ENCODE data around the gene NAALADL1. TPM values are rescaled to one million over a fixed set of nuclear protein-coding genes. Genes with fewer than 3 reads are reported as not detected.

The NAALADL1 gene
- total RNA-seq, 1 experiment from 2014 or later: not detected

GRCh38 chr11:65083834-65084597 is 25.7 kb upstream of the NAALADL1 start, which contains the start of the genes CDCA5 and ZFPL1:
Gene CDCA5 (minus strand): TSS chr11:65084040. CDS start chr11:65083978, 62 bp downstream.
Gene ZFPL1 (plus strand): TSS chr11:65084222. CDS start chr11:65084699, 477 bp downstream.
- H3K9me3 ChIP-seq (ENCODE audit: low read depth, low read length, poor library complexity, severe bottlenecking): no peaks in the 10 kb centered on the region
- peak; percentile 99 for DNase-seq (ENCODE audit: low spot score)
- intact Hi-C loops (cut with micrococcal nuclease; ENCODE audit: unreplicated experiment): no loop called here
- no peaks in the 10 kb centered on the region for H3K27me3 ChIP-seq (replicated peaks; ENCODE audit: insufficient read depth, low read depth, low read length, poor library complexity)
- H3K27ac ChIP-seq (ENCODE audit: low read depth, low read length, poor library complexity, severe bottlenecking): peak within 1 kb of the TSS; percentile 90
- TF ChIP-seq CTCF (conservative IDR thresholded peaks at IDR 0.05; ENCODE audit: low read depth, low read length) (no peak), EZH2 (IDR thresholded peaks at IDR 0.05; ENCODE audit: borderline replicate concordance, low read depth, low read length, poor library complexity, severe bottlenecking) (no peak)
- peaks cover 12% of the 10 kb centered on the region for H3K4me1 ChIP-seq (ENCODE audit: insufficient read depth, low read length, poor library complexity, severe bottlenecking)
- BruUV-seq (replicated peaks): no TSS peak
- H3K36me3 ChIP-seq (ENCODE audit: insufficient read depth, low read length, poor library complexity, severe bottlenecking): peaks cover 41% of the 10 kb centered on the region
- ChIA-PET CTCF (no interaction called here), POLR2A (ENCODE audit: low non-redundant PET) (interaction anchor here (0.5 to 0.6 kb wide), 2 partner anchors 51 to 1472 kb away, joined by 3 read pairs; no protein-coding TSS in a partner anchor)
- peak within 1 kb of the TSS; percentile 76 for H3K4me3 ChIP-seq (ENCODE audit: low read depth, low read length, poor library complexity, severe bottlenecking)

GRCh38 chr11:65083134-65083833 is 24.9 kb upstream of the NAALADL1 start:
- H3K27ac ChIP-seq (ENCODE audit: low read depth, low read length, poor library complexity, severe bottlenecking): peak overlapping the region; percentile 90
- H3K9me3 ChIP-seq (ENCODE audit: low read depth, low read length, poor library complexity, severe bottlenecking): no peaks in the 10 kb centered on the region
- TF ChIP-seq CTCF (conservative IDR thresholded peaks at IDR 0.05; ENCODE audit: low read depth, low read length) (no peak), EZH2 (IDR thresholded peaks at IDR 0.05; ENCODE audit: borderline replicate concordance, low read depth, low read length, poor library complexity, severe bottlenecking) (no peak)
- intact Hi-C loops (cut with micrococcal nuclease; ENCODE audit: unreplicated experiment): no loop called here
- ChIA-PET POLR2A (ENCODE audit: low non-redundant PET) (interaction anchor here (0.6 kb wide), 1 partner anchor 52 kb away, joined by 3 read pairs; no protein-coding TSS in a partner anchor), CTCF (no interaction called here)
- no peaks in the 10 kb centered on the region for H3K27me3 ChIP-seq (replicated peaks; ENCODE audit: insufficient read depth, low read depth, low read length, poor library complexity)
- peaks cover 48% of the 10 kb centered on the region for H3K36me3 ChIP-seq (ENCODE audit: insufficient read depth, low read length, poor library complexity, severe bottlenecking)
- BruUV-seq (replicated peaks): no TSS peak
- DNase-seq (ENCODE audit: low spot score): no peak
- H3K4me3 ChIP-seq (ENCODE audit: low read depth, low read length, poor library complexity, severe bottlenecking): peak overlapping the region; percentile 76
- H3K4me1 ChIP-seq (ENCODE audit: insufficient read depth, low read length, poor library complexity, severe bottlenecking): peaks cover 12% of the 10 kb centered on the region

GRCh38 chr11:65078786-65079342 is 20.5 kb upstream of the NAALADL1 start:
- no peak overlapping the region for H3K27ac ChIP-seq (ENCODE audit: low read depth, low read length, poor library complexity, severe bottlenecking)
- TF ChIP-seq CTCF (conservative IDR thresholded peaks at IDR 0.05; ENCODE audit: low read depth, low read length) (no peak), EZH2 (IDR thresholded peaks at IDR 0.05; ENCODE audit: borderline replicate concordance, low read depth, low read length, poor library complexity, severe bottlenecking) (no peak)
- no TSS peak for BruUV-seq (replicated peaks)
- peaks cover 62% of the 10 kb centered on the region for H3K36me3 ChIP-seq (ENCODE audit: insufficient read depth, low read length, poor library complexity, severe bottlenecking)
- ChIA-PET POLR2A (ENCODE audit: low non-redundant PET) (no interaction called here), CTCF (no interaction called here)
- H3K9me3 ChIP-seq (ENCODE audit: low read depth, low read length, poor library complexity, severe bottlenecking): no peaks in the 10 kb centered on the region
- no peak overlapping the region for H3K4me3 ChIP-seq (ENCODE audit: low read depth, low read length, poor library complexity, severe bottlenecking)
- no peaks in the 10 kb centered on the region for H3K27me3 ChIP-seq (replicated peaks; ENCODE audit: insufficient read depth, low read depth, low read length, poor library complexity)
- H3K4me1 ChIP-seq (ENCODE audit: insufficient read depth, low read length, poor library complexity, severe bottlenecking): peaks cover 12% of the 10 kb centered on the region
- intact Hi-C loops (cut with micrococcal nuclease; ENCODE audit: unreplicated experiment): no loop called here
- no peak for DNase-seq (ENCODE audit: low spot score)
